Stimulated activated CD8-positive, alpha-beta memory T cell treated with anti-CD3 and anti-CD28 coated beads, Interleukin-12 subunit alpha, Interleukin-12 subunit beta, amount 100 ng/mL, for 1 hour (primary cell): ENCODE data around the gene CRLF3.
"Not testable (repeated sequence)": the region's sequence is repeated elsewhere in the genome, so short reads cannot be mapped to it uniquely, and the experiment has no call there.

Source experiments
- DNase-seq: peaks from one replicate; pipeline ENCODE4 v3.0.0-alpha.2; 2020; ENCODE audit warnings: low read depth

Gene CRLF3

GRCh38 chr17:30814860-30815259 is 9.6 kb downstream of the CRLF3 start:
- DNase-seq = not testable (repeated sequence)

GRCh38 chr17:30814236-30814635 is 10.3 kb downstream of the CRLF3 start:
- DNase-seq = not testable (repeated sequence)

GRCh38 chr17:30812218-30813177 is 12.0 kb downstream of the CRLF3 start:
- no peak for DNase-seq

- DNase-seq = no peak
Observed at GRCh38 chr17:30809867-30810266, 14.6 kb downstream of the CRLF3 start.

GRCh38 chr17:30808785-30809286 is 15.7 kb downstream of the CRLF3 start:
- no peak for DNase-seq

- no peak for DNase-seq
Observed at GRCh38 chr17:30807896-30808295, 16.6 kb downstream of the CRLF3 start.

- no peak for DNase-seq
Observed at GRCh38 chr17:30805944-30806456, 18.5 kb downstream of the CRLF3 start.

GRCh38 chr17:30801671-30802070 is 22.8 kb downstream of the CRLF3 start:
- DNase-seq = no peak

- DNase-seq = no peak
Observed at GRCh38 chr17:30796016-30796415, 28.5 kb downstream of the CRLF3 start.

- no peak for DNase-seq
Observed at GRCh38 chr17:30794372-30794771, 30.1 kb downstream of the CRLF3 start.

GRCh38 chr17:30793282-30793977 is 31.1 kb downstream of the CRLF3 start:
- no peak for DNase-seq

GRCh38 chr17:30790279-30790678 is 34.2 kb downstream of the CRLF3 start:
- DNase-seq = no peak

- no peak for DNase-seq
Observed at GRCh38 chr17:30788918-30789317, 35.6 kb downstream of the CRLF3 start.

- no peak for DNase-seq
Observed at GRCh38 chr17:30782206-30782605, 42.3 kb downstream of the CRLF3 start.

- DNase-seq = no peak
Observed at GRCh38 chr17:30780343-30780742, 44.1 kb downstream of the CRLF3 start.

GRCh38 chr17:30768771-30769170 is 55.7 kb downstream of the CRLF3 start:
- not testable (repeated sequence) for DNase-seq

GRCh38 chr17:30767641-30768404 is 56.7 kb downstream of the CRLF3 start:
- not testable (repeated sequence) for DNase-seq

- no peak for DNase-seq
Observed at GRCh38 chr17:30761060-30761459, 63.4 kb downstream of the CRLF3 start.

GRCh38 chr17:30753291-30753690 is 71.2 kb downstream of the CRLF3 start:
- DNase-seq = not testable (repeated sequence)

GRCh38 chr17:30750982-30751381 is 73.5 kb downstream of the CRLF3 start:
- not testable (repeated sequence) for DNase-seq

GRCh38 chr17:30747621-30748020 is 76.9 kb downstream of the CRLF3 start:
- not testable (repeated sequence) for DNase-seq

GRCh38 chr17:30742669-30743068 is 81.8 kb downstream of the CRLF3 start:
- not testable (repeated sequence) for DNase-seq
